ENCODE measurements around the gene GRIK3. TPM values are rescaled to one million over a fixed set of nuclear protein-coding genes. Genes with fewer than 3 reads are reported as not detected.

GRIK3 gene
- total and polyA plus RNA-seq, 2 donors (not counting 1 experiment from before 2014, with no cell fraction given): not detected

- no peak overlapping the region for H3K9ac ChIP-seq (ENCODE audit: insufficient read depth, low read length)
- no peaks in the 10 kb centered on the region for H3K27me3 ChIP-seq (ENCODE audit: control insufficient read depth, insufficient read depth, low read length)
- H3K4me2 ChIP-seq (ENCODE audit: extremely low read depth, insufficient read depth, low read length): no peak overlapping the region
- DNase-seq (ENCODE audit: low read depth in 2 of 2): no peak
- TF ChIP-seq CTCF (conservative IDR thresholded peaks at IDR 0.05 in 1 of 2, IDR thresholded peaks at IDR 0.05 in 1 of 2; ENCODE audit: low read depth in 1 of 2, low read length in 2 of 2) (no peak), EZH2 (IDR thresholded peaks at IDR 0.05; ENCODE audit: low read length, missing control alignments) (no peak)
- no peaks in the 10 kb centered on the region for H3K9me3 ChIP-seq (ENCODE audit: control insufficient read depth, insufficient read depth, low read depth, low read length)
- H3K27ac ChIP-seq (ENCODE audit: insufficient read depth, low read length): no peak overlapping the region
- H3K4me1 ChIP-seq (ENCODE audit: control insufficient read depth, extremely low read depth, insufficient read depth, low read length): no peaks in the 10 kb centered on the region
- H3K36me3 ChIP-seq (ENCODE audit: control insufficient read depth, insufficient read depth, low read length): no peaks in the 10 kb centered on the region
- H3K4me3 ChIP-seq (replicated peaks in 1 of 4; ENCODE audit: control extremely low read depth in 1 of 4, insufficient read depth in 1 of 4, low read depth in 3 of 4, low read length in 4 of 4): no peak overlapping the region
- H2AFZ ChIP-seq (ENCODE audit: low read length): no peak overlapping the region
- no peaks in the 10 kb centered on the region for H3K79me2 ChIP-seq (ENCODE audit: control insufficient read depth, insufficient read depth, low read length)
- H4K20me1 ChIP-seq (ENCODE audit: control insufficient read depth, extremely low read depth, insufficient read depth, low read length): no peaks in the 10 kb centered on the region
Observed at GRCh38 chr1:36762174-36762573, 272.1 kb downstream of the GRIK3 start.

- no peak overlapping the region for H2AFZ ChIP-seq (ENCODE audit: low read length)
- no peak overlapping the region for H3K27ac ChIP-seq (ENCODE audit: insufficient read depth, low read length)
- no peaks in the 10 kb centered on the region for H3K79me2 ChIP-seq (ENCODE audit: control insufficient read depth, insufficient read depth, low read length)
- no peaks in the 10 kb centered on the region for H4K20me1 ChIP-seq (ENCODE audit: control insufficient read depth, extremely low read depth, insufficient read depth, low read length)
- no peaks in the 10 kb centered on the region for H3K27me3 ChIP-seq (ENCODE audit: control insufficient read depth, insufficient read depth, low read length)
- no peaks in the 10 kb centered on the region for H3K9me3 ChIP-seq (ENCODE audit: control insufficient read depth, insufficient read depth, low read depth, low read length)
- no peak overlapping the region for H3K4me3 ChIP-seq (replicated peaks in 1 of 4; ENCODE audit: control extremely low read depth in 1 of 4, insufficient read depth in 1 of 4, low read depth in 3 of 4, low read length in 4 of 4)
- DNase-seq (ENCODE audit: low read depth in 2 of 2): no peak
- no peaks in the 10 kb centered on the region for H3K36me3 ChIP-seq (ENCODE audit: control insufficient read depth, insufficient read depth, low read length)
- no peak overlapping the region for H3K4me2 ChIP-seq (ENCODE audit: extremely low read depth, insufficient read depth, low read length)
- H3K4me1 ChIP-seq (ENCODE audit: control insufficient read depth, extremely low read depth, insufficient read depth, low read length): no peaks in the 10 kb centered on the region
- no peak for TF ChIP-seq EZH2 (IDR thresholded peaks at IDR 0.05; ENCODE audit: low read length, missing control alignments)
- no peak for TF ChIP-seq CTCF (conservative IDR thresholded peaks at IDR 0.05 in 1 of 2, IDR thresholded peaks at IDR 0.05 in 1 of 2; ENCODE audit: low read depth in 1 of 2, low read length in 2 of 2)
- H3K9ac ChIP-seq (ENCODE audit: insufficient read depth, low read length): no peak overlapping the region
Observed at GRCh38 chr1:36761113-36761512, 273.2 kb downstream of the GRIK3 start.

- Histone ChIP-seq H3K4me3 (replicated peaks in 1 of 4; ENCODE audit: control extremely low read depth in 1 of 4, insufficient read depth in 1 of 4, low read depth in 3 of 4, low read length in 4 of 4) (no peak overlapping the region), H3K9me3 (ENCODE audit: control insufficient read depth, insufficient read depth, low read depth, low read length) (no peaks in the 10 kb centered on the region), H3K27ac (ENCODE audit: insufficient read depth, low read length) (no peak overlapping the region), H3K4me2 (ENCODE audit: extremely low read depth, insufficient read depth, low read length) (no peak overlapping the region), H2AFZ (ENCODE audit: low read length) (no peak overlapping the region), H3K9ac (ENCODE audit: insufficient read depth, low read length) (no peak overlapping the region), H3K36me3 (ENCODE audit: control insufficient read depth, insufficient read depth, low read length) (no peaks in the 10 kb centered on the region), H4K20me1 (ENCODE audit: control insufficient read depth, extremely low read depth, insufficient read depth, low read length) (no peaks in the 10 kb centered on the region), H3K27me3 (ENCODE audit: control insufficient read depth, insufficient read depth, low read length) (no peaks in the 10 kb centered on the region), H3K79me2 (ENCODE audit: control insufficient read depth, insufficient read depth, low read length) (no peaks in the 10 kb centered on the region), H3K4me1 (ENCODE audit: control insufficient read depth, extremely low read depth, insufficient read depth, low read length) (no peaks in the 10 kb centered on the region)
- no peak for DNase-seq (ENCODE audit: low read depth in 2 of 2)
- TF ChIP-seq EZH2 (IDR thresholded peaks at IDR 0.05; ENCODE audit: low read length, missing control alignments) (no peak), CTCF (conservative IDR thresholded peaks at IDR 0.05 in 1 of 2, IDR thresholded peaks at IDR 0.05 in 1 of 2; ENCODE audit: low read depth in 1 of 2, low read length in 2 of 2) (no peak)
Observed at GRCh38 chr1:36760081-36760480, 274.2 kb downstream of the GRIK3 start.

Measured in fibroblast of lung (primary cell).